ENCODE measurements around the gene CNN3. TPM values are rescaled to one million over a fixed set of nuclear protein-coding genes. Genes with fewer than 3 reads are reported as not detected.

The CNN3 gene
- total RNA-seq, 1 donor from 2014 or later = 357 TPM

- DNase-seq (ENCODE audit: low spot score) = peak; percentile 45
Observed at GRCh38 chr1:94925004-94925403, 1.9 kb downstream of the CNN3 start.

DNA sequence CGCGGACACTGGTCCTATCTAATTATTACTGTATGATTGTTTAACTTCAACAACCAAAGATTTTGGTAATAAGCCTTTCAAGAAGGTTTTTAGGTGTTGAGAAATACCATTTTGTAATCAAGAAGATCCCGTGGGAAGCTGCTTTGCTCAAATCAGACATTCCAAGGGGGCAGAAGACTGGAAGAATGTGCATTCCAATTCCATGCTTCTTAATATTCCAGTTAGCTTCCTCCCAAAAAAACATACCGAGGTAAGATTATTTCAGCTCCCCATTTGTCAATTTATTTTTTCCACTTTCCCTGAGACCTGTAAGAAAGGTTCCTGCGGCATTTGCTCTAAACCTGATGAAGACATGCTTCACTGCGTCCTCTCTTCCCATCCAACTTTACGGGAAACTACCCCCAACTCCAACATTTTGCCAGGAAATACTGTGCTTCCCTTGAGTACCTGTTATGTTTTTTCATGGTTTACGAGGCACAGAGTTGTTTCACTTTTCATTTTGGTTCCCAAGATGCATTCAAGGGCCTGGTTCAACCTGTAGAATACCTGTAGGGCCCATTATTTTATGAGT is 4.1 kb downstream of the CNN3 start:
- no peak for DNase-seq (ENCODE audit: low spot score)

DNA sequence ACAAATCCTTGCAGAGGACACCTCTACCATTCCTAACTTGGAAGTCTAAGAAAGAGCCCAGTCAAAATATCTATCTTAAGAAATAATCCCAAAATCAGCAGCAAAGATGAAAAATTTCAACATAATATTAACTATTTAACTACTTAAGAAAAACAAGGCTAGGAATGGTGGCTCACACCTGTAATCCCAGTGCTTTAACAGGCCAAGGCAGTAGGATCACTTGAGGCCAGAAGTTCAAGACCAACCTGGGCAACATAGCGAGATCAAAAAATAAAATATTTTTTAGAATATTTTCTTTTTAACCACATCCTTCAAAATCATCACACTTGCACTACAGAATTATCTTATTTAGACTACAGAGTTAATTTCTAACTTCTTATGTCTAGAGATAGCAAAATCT is 4.9 kb downstream of the CNN3 start:
- no peak for DNase-seq (ENCODE audit: low spot score)

- no peak for DNase-seq (ENCODE audit: low spot score)
Observed at GRCh38 chr1:94920061-94920460, 6.8 kb downstream of the CNN3 start.

DNA sequence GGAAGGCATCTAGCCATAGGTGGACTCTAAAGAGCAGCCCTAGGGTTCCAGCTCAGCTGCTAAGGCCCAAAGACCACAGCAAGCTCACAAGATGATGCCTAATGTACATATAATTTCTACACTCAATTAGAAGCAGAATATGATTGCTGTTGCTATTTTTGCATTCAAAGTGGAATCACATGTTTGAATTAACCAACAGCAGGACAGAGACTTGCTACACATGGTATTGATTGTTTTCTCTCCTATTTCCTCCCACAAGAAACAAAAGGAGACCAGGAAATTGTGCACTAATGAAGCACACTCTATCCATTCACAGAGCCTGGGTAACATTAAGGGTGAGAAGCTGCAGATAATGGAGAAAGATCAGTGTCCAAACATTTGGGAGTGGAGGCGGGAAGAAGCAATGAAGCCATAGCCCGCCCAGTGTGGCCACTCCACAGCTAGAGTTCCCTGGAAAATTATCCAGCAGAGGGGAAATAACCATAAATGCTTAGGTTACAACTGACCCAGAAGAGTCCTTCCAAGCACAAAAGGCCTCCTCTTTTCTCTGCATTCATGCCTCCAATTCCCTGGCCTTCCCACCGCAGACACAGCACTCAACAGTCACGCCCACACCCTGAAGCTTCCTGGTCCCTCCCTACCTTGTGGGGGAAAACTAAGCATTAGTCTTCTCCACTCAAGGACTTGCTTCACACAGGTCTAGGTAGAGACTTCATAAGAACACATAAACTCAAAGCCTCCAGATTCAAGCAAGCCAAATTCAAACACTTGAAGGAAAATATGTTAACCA is 7.5 kb downstream of the CNN3 start:
- DNase-seq (ENCODE audit: low spot score) = no peak

DNA sequence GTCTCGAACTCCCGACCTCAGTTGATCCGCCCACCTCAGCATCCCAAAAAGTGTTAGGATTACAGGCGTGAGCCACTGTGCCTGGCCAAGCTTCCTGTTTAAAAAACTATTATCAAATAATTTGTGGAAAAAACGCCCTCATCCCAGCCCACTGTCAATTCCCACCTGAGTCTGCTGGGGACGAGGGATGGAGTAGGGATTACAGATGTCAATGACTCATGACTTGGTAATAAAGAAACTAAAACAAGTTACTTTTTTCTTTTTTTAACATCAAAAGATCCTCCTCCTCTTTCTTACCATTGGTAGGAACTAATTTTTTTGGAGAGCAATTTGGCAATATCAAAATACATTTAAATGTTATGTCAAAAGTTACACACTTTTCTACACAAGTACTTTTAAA is 9.7 kb downstream of the CNN3 start:
- DNase-seq (ENCODE audit: low spot score) = no peak

- DNase-seq (ENCODE audit: low spot score) = no peak
Observed at GRCh38 chr1:94912263-94913184, 14.4 kb downstream of the CNN3 start.

GRCh38 chr1:94909486-94909885 is 17.4 kb downstream of the CNN3 start:
- DNase-seq (ENCODE audit: low spot score) = peak; percentile 29

DNA sequence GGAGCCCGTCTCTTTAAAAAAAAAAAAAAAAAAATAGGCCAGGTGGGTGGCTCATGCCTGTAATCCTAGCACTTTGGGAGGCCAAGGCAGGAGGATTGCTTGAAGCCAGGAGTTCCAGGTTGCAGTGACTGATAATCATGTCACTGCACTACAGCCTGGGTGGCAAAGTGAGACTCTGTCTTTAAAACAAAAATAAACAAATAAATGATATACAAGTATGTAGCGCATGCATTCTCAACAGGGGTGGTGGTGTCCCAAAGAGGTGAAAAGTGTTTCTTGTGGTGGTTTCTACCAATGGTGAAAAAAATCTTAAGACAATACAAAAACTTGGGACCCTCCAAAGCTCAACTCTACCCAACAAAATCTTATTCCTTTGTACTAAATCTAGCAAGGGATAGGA is 17.9 kb downstream of the CNN3 start:
- no peak for DNase-seq (ENCODE audit: low spot score)

- no peak for DNase-seq (ENCODE audit: low spot score)
Observed at GRCh38 chr1:94908190-94908589, 18.7 kb downstream of the CNN3 start.

- peak; percentile 55 for DNase-seq (ENCODE audit: low spot score)
Observed at GRCh38 chr1:94907136-94907535, 19.8 kb downstream of the CNN3 start.

GRCh38 chr1:94906382-94906781 is 20.5 kb downstream of the CNN3 start:
- no peak for DNase-seq (ENCODE audit: low spot score)

- DNase-seq (ENCODE audit: low spot score) = no peak
Observed at GRCh38 chr1:94905207-94905606, 21.7 kb downstream of the CNN3 start.

DNA sequence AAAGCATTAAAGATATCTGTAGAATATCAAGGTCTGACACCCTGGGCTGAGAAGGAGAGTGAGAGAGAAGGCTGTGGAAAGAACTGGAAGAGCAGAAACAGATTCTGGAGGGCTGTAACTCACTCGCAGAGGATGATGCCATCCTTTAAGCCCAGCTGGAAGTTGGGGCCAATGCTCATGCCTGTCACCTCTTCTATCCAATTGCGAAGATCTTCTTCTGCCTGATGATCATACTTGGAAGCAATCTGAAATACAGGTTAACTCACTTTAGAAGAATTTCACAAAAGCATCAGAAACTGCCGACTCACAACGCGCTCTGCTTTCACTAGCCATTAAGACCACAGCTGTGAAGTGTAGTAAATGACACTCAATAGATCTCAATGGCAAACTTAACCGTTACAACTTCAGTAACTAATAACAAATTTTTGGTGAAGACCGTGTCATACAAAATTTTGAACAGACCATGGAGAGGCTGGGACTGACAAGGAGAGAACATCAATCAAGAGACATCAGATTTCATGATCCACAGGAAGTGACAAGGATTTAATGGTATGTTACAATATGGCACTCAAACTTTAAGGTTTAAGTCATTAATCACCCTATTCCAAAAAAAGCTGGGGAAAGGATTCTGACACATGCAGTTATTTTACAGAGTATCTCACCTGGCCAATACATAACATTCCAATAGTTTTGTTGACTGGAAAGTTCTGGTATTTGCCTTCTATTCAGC is 23.5 kb downstream of the CNN3 start:
- peak; percentile 61 for DNase-seq (ENCODE audit: low spot score)

- DNase-seq (ENCODE audit: low spot score) = no peak
Observed at GRCh38 chr1:94901841-94902240, 25.1 kb downstream of the CNN3 start.

DNA sequence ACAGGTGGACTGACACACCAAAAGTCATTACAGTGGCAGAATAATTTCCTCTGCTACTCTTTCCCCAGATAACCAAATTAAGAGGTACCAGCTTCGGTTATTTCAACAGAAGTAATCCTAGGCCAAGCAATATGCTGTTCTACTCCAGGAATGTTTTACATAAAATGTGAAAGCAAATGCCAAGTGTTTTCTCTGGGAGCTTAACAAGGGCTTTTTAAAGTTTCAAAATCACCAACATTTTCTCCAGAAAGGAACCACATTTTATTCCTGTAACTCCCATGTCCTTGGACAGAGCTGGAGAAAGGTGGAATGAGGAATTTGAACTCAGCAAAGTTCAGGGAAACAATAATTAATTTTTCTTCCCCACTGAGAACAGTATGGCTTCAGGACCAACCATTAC is 27.2 kb downstream of the CNN3 start:
- no peak for DNase-seq (ENCODE audit: low spot score)

DNA sequence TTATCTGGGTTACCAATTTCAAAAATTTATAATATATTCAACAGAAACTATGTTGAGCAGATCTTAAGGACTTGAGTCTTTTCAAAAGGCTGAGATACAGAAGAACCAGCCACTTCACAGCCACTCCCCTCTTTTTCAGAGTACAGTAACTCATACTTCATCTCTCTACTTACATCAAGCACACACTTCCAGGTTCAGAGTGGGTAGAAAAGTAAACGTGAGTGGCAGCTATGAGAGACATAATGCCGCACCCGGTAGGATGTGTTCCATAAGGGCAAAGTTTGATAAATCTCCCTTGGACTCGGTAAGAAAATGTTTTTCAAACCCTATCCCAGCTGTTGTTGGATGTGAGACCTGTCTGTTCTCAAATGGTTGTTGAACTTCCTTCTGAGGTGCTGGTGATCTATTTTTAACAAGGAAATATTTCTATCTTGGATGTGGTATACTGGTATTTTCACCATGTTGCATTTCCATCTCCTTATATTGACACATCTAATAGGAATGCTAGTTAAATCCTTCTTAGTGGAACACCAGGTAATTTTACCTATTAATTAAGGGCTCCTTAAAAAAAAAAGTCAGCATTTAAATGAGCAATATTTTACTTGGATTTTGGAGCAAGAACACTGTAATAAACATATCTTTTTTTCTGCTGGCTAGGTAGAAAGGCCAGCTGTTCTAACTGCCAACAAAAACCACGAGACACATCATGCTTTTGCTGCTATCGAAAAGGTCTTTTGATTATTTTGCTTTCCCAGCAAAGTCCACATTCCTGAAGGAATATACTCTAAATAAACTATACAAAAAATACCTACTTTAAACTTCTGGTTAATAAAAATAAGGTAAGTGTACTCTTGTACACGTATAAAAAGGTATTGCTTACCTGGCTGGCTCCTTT is 28.2 kb downstream of the CNN3 start:
- DNase-seq (ENCODE audit: low spot score) = no peak

DNA sequence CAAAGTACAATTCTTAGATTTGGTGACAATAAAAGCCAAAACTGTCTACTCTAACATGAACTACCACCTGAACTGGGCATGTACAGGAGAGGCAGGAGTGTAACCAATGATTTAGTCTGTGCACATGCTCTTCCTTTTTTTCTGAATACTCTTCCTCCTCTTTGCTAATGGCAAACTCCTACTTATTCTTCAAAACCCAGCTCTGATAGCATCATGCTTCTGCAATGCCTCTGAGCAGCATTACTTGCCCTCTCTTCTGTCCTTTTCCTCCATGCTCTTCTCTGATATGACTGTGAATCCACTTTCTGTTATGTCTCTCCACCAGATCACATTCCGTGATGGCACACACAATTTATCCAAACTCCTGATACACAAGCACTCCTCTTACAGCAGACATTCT is 31.4 kb downstream of the CNN3 start:
- DNase-seq (ENCODE audit: low spot score) = no peak

DNA sequence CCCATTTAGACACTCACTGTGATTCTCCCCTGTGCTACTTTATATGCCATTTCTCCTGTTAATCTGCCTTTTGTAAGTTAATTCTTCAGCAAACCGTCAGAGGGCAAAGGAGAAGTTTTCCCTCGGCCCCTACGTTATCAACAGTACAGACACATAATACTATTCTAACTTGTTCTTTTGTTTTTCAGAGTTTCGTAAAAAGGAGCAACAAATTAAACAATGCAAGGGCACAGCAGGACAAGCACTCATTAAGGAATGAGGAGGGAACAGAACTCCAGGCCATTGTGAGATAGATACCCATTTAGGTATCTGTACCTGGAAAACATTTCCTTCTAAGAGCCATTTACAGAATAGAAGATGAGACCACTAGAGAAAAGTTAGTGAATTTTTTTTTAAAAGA is 32.3 kb downstream of the CNN3 start:
- DNase-seq (ENCODE audit: low spot score) = no peak

- DNase-seq (ENCODE audit: low spot score) = no peak
Observed at GRCh38 chr1:94892604-94893254, 34.2 kb downstream of the CNN3 start.

Measured in umbilical cord (tissue), 2 donors.